ENCODE data around the gene TLE1.
A peak's percentile ranks its signal among the peaks of the same experiment; 100 is the strongest.
"Not testable (repeated sequence)": the region's sequence is repeated elsewhere in the genome, so short reads cannot be mapped to it uniquely, and the experiment has no call there.

The TLE1 gene

GRCh38 chr9:81601639-81602623, 87.4 kb downstream of the TLE1 start:
- DNase-seq (ENCODE audit: low read depth) = no peak

- DNase-seq (ENCODE audit: low read depth) = no peak
Observed at GRCh38 chr9:81600631-81601030, 88.7 kb downstream of the TLE1 start.

- DNase-seq (ENCODE audit: low read depth) = peak; percentile 33
Observed at GRCh38 chr9:81599837-81600236, 89.5 kb downstream of the TLE1 start.

- DNase-seq (ENCODE audit: low read depth) = no peak
Observed at GRCh38 chr9:81598811-81599210, 90.5 kb downstream of the TLE1 start.

GRCh38 chr9:81598123-81598497, 91.2 kb downstream of the TLE1 start:
- no peak for DNase-seq (ENCODE audit: low read depth)

DNA sequence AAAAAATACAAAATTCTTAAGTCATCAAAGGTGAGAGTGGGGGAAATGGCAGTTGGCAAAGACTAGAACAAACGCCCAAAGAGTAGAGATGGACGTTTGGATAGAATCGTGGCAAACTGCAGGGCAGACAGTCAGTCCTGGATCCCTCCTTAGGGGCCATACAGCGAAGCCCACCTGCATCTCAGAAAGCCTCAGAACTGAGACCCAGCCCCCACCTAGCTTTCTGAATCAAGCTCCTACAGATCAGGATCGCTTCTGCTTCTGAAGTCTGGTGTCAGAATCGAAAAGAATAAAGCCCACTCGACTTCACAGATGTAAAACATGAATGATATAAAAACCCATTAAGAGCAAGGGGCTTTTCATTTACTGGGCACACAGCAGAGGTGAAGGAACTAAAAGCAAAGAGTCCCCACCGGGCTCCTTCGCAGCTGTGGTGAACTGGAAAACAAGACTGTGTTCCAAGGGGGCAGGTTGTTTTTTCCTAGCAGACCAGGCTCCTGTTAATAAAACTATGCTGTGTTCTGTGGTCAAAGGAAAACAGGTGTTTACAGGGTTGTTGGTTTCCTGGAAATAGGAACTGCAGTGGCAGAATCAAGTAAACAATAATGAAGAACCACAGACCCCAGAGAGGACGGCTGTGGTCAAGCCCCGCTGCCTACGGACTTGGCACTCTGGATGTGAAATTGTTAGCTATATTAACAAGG, 91.8 kb downstream of the TLE1 start:
- DNase-seq (ENCODE audit: low read depth) = no peak

DNA sequence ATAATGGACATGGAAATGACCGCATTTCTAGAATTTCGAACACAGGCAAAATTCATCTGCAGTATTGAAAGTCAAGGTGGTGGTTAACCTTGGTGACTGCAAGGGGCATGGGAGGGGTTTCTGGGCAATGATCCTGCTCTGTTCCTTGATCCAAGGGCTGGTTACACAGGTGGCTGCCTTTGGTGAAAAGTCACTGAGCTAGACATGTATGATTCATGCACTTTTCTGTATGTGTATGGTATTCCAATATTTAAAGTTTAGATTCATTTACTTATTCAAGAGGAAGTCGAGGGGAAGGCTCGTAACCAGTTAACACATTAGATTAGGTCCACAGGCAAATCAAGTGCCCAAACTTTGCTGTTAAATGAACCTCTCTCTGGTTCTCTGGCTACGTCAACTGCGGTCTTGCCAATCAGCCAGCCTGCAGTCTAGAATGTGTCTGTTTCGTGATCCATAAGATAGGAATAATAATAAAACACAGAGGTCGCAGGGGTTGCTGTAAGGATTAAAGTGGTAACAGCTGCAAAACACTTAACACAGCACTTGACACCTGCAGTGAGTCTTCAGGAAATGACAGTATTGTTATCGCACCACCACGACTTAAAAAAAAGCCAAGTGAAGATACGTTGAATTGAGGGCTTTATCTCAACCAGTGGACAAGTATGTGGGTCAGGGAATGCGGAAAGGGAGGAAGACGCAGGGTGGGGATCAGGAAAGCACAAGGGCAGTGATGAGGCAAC, 92.5 kb downstream of the TLE1 start:
- no peak for DNase-seq (ENCODE audit: low read depth)

- no peak for DNase-seq (ENCODE audit: low read depth)
Observed at GRCh38 chr9:81595887-81596543, 93.3 kb downstream of the TLE1 start.

GRCh38 chr9:81595293-81595692, 94.1 kb downstream of the TLE1 start:
- DNase-seq (ENCODE audit: low read depth) = not testable (repeated sequence)

DNA sequence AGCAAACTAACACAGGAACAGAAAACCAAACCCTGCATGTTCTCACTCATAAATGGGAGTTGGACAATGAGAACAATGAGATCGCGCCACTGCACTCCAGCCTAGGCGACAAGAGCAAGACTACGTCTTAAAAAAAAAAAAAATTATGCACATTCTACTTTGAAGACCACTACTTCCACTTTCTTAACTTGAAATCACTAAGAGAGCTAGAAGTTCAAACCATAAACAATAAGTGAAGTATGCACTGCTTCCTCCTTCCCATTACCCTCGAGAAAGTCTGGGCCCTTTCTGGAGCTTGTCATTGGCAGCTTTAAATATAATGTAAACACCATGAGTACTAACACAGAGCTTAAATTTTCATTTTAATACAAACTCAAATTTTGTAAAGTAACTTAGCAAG, 94.9 kb downstream of the TLE1 start:
- no peak for DNase-seq (ENCODE audit: low read depth)

DNA sequence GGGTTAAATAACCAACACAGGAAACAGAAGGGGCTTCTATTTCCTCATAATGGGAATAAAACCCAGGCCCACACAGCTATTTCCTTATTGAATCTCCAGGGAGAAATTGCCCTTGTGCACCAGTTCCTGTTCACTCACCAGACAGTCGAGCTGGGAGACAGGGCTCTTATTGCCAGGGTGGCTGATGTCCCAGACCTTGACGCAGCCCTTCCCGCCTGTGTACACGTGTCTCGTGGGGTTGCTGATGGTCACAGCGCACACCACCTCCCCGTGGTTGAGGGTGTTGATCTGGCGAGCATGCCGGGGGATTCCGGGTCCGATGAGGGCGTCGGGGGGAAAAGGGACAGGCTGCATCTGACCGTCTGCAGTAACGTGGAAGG, 96.5 kb downstream of the TLE1 start:
- DNase-seq (ENCODE audit: low read depth) = no peak

DNA sequence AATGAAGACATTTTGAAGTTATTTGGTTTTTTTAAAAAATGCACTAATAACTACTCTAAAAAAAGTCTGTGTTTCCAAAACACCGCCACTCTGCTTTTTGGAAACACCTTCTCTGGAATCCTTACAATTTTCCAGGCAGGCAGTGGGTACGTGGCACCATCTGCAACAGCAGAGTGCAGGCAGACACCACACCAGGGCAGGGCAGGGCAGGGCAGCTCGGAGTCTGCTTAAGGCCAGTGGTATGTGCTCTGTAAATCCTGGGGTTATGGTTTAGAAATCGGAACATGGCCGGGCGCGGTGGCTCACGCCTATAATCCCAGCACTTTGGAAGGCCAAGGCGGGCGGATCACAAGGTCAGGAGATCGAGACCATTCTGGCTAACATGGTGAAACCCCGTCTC, 97.6 kb downstream of the TLE1 start:
- DNase-seq (ENCODE audit: low read depth) = no peak

GRCh38 chr9:81590688-81591087, 98.7 kb downstream of the TLE1 start:
- no peak for DNase-seq (ENCODE audit: low read depth)

DNA sequence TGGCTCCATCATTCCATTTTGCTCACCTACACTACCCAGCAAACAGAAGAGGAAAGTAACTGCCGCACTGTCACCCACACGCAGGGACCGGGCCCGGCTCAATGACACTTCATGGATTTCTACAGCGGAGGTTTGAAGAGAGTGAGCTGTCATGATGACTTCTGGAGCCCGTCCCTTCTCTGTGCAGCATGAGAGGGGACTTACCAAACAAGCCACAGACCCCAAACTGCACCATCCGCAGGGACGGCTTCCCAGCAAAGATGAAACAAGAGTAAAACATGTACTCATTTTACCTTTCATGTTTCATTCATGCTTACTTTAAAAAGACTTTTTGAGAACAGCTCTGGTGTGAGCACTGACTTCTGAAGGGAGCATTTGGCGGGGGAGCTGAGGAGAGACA, 99.5 kb downstream of the TLE1 start:
- no peak for DNase-seq (ENCODE audit: low read depth)

GRCh38 chr9:81589392-81589791, 100.0 kb downstream of the TLE1 start:
- DNase-seq (ENCODE audit: low read depth) = no peak

DNA sequence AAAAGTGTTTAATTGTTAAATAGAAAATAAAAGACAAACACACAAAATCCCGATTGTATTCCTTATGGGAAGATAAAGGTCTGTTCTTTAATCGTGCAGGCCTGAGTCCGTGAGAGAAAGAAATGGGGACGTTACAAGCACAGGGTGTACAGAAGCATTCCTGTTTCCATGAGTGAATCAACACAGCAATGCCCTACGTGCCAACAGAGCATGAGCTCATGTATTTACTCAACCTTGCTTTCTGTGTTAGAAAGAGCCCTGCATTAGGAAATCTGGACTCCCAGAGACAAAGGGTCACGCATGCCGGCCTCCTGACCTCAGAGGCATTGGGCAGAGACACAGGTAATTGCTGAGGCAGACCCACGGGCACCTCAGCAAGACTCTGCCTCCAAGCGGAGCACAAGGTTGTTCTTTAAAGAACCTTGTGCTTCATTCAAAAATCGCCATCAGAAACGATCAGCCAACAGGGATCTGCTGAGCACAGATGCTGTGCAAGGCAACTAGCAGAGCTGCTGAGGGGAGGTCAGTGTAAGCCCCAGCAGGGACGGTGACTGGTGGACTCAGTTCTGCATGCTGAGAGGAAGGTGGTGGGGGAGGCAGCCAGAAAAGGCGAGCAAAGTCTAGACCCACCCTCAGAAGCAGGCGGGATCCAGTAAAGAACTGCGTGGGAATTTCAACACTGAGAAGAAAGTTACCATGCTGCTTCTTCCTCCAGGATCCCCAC, 101.0 kb downstream of the TLE1 start:
- DNase-seq (ENCODE audit: low read depth) = peak; percentile 88

DNA sequence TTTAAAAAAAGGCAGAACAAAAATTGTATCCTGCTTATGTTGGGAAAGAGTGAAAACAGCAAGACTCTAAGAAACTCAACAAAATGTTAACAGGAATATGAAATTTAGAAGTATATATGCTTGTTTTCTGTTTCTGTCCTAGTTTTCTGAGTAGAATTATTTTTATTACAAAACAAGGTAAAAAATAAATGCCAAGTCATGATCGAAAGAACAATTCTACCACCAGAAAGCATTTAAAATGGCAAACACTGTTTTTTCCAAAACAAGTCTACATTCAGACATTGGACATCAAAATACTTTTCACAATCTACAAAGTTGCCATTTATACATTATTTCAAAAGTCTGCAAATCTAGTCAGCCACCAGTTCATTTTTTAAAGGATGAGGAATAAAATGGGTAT, 102.6 kb downstream of the TLE1 start:
- DNase-seq (ENCODE audit: low read depth) = no peak

DNA sequence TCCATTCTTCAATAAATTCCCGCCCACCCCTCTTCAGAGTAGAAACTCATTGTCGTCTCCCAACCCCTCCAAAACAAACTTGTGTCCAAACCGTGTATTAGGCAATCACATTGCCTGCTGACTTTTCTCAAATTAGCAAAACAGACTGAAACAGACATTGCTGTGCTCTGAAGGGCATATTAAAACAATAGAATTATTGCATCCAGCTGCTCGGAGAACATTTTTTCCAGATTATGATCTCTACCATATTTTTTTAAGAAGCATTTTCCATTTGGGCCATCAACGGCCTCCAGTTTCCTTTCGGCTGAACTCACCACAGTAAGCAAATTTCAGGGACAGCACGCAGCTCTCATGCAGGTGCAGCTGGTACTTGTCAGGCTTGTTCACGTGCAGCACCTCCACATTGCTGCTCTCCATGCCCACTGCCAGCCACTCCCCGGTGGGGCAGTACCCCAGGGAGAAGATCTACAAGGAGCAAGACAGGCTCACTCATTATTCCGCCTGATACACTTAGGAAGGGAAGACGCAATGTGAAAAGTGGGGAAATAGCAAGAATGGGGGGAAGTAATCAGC, 104.1 kb downstream of the TLE1 start:
- DNase-seq (ENCODE audit: low read depth) = peak; percentile 75

DNA sequence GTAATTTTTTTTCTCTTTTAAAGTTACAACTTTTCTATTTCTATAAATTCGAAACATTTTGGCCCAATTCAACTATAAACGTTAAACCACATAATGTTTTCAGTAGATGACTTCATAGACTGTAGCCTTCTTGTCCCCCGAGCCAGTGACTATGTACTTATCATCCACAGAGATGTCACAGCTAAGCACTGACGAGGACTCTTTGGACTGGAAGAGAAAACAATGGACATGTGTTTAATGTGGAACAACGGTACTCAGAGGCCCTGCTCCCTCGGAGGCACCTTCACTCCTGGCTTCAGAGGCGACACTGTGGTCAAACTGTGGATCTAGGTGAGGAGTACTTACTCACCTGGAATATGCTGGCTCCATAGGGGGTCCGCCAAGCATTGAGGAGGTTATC, 105.2 kb downstream of the TLE1 start:
- no peak for DNase-seq (ENCODE audit: low read depth)

- DNase-seq (ENCODE audit: low read depth) = no peak
Observed at GRCh38 chr9:81581986-81582385, 107.4 kb downstream of the TLE1 start.

- peak; percentile 26 for DNase-seq (ENCODE audit: low read depth)
Observed at GRCh38 chr9:81579381-81579780, 110.0 kb downstream of the TLE1 start.

All from fibroblast of gingiva (primary cell).